ENCODE data around the gene PPFIA1. TPM values are rescaled to one million over a fixed set of nuclear protein-coding genes. Genes with fewer than 3 reads are reported as not detected.

PPFIA1 gene
- total RNA-seq, 1 experiment from 2014 or later: 75.1 TPM

DNA sequence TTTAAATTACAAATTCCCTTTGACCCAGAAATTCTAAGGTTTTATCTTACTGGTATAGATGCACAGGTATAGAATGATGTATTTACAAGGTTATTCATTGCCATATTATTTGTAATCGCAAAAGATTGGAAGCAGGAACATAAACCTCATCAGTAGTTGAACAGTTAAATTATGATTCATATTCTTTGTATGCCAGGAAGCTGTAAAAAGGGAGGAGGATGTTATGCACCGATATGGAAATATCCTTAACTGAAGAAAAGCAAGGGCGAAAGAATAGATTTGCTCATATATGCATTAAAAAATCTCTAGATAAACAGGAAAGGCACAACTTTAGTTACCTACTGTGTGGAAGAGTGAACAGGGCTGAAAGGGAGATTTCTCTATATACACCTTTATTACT is 36.7 kb downstream of the PPFIA1 start (continued):
- TF ChIP-seq NR1H2 (CRISPR knock-in tag; IDR thresholded peaks at IDR 0.05) (no peak), GTF2I (CRISPR knock-in tag; conservative IDR thresholded peaks at IDR 0.05) (no peak), CREM (CRISPR knock-in tag; IDR thresholded peaks at IDR 0.05) (no peak), ZBTB21 (CRISPR knock-in tag; IDR thresholded peaks at IDR 0.05; ENCODE audit: borderline replicate concordance) (no peak), ZNF121 (CRISPR knock-in tag; IDR thresholded peaks at IDR 0.05) (no peak)
- TF ChIP-seq, protein P1, sequence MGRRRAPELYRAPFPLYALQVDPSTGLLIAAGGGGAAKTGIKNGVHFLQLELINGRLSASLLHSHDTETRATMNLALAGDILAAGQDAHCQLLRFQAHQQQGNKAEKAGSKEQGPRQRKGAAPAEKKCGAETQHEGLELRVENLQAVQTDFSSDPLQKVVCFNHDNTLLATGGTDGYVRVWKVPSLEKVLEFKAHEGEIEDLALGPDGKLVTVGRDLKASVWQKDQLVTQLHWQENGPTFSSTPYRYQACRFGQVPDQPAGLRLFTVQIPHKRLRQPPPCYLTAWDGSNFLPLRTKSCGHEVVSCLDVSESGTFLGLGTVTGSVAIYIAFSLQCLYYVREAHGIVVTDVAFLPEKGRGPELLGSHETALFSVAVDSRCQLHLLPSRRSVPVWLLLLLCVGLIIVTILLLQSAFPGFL (CRISPR knock-in tag; IDR thresholded peaks at IDR 0.05; ENCODE audit: borderline replicate concordance): no peak
- TF ChIP-seq, protein P2, sequence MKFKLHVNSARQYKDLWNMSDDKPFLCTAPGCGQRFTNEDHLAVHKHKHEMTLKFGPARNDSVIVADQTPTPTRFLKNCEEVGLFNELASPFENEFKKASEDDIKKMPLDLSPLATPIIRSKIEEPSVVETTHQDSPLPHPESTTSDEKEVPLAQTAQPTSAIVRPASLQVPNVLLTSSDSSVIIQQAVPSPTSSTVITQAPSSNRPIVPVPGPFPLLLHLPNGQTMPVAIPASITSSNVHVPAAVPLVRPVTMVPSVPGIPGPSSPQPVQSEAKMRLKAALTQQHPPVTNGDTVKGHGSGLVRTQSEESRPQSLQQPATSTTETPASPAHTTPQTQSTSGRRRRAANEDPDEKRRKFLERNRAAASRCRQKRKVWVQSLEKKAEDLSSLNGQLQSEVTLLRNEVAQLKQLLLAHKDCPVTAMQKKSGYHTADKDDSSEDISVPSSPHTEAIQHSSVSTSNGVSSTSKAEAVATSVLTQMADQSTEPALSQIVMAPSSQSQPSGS (CRISPR knock-in tag; IDR thresholded peaks at IDR 0.05; ENCODE audit: borderline replicate concordance, low read depth): no peak
- TF ChIP-seq, protein P3, sequence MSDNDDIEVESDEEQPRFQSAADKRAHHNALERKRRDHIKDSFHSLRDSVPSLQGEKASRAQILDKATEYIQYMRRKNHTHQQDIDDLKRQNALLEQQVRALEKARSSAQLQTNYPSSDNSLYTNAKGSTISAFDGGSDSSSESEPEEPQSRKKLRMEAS (CRISPR knock-in tag; IDR thresholded peaks at IDR 0.05): no peak
- TF ChIP-seq, protein P4, sequence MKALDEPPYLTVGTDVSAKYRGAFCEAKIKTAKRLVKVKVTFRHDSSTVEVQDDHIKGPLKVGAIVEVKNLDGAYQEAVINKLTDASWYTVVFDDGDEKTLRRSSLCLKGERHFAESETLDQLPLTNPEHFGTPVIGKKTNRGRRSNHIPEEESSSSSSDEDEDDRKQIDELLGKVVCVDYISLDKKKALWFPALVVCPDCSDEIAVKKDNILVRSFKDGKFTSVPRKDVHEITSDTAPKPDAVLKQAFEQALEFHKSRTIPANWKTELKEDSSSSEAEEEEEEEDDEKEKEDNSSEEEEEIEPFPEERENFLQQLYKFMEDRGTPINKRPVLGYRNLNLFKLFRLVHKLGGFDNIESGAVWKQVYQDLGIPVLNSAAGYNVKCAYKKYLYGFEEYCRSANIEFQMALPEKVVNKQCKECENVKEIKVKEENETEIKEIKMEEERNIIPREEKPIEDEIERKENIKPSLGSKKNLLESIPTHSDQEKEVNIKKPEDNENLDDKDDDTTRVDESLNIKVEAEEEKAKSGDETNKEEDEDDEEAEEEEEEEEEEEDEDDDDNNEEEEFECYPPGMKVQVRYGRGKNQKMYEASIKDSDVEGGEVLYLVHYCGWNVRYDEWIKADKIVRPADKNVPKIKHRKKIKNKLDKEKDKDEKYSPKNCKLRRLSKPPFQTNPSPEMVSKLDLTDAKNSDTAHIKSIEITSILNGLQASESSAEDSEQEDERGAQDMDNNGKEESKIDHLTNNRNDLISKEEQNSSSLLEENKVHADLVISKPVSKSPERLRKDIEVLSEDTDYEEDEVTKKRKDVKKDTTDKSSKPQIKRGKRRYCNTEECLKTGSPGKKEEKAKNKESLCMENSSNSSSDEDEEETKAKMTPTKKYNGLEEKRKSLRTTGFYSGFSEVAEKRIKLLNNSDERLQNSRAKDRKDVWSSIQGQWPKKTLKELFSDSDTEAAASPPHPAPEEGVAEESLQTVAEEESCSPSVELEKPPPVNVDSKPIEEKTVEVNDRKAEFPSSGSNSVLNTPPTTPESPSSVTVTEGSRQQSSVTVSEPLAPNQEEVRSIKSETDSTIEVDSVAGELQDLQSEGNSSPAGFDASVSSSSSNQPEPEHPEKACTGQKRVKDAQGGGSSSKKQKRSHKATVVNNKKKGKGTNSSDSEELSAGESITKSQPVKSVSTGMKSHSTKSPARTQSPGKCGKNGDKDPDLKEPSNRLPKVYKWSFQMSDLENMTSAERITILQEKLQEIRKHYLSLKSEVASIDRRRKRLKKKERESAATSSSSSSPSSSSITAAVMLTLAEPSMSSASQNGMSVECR (CRISPR knock-in tag; IDR thresholded peaks at IDR 0.05; ENCODE audit: borderline replicate concordance): no peak

DNA sequence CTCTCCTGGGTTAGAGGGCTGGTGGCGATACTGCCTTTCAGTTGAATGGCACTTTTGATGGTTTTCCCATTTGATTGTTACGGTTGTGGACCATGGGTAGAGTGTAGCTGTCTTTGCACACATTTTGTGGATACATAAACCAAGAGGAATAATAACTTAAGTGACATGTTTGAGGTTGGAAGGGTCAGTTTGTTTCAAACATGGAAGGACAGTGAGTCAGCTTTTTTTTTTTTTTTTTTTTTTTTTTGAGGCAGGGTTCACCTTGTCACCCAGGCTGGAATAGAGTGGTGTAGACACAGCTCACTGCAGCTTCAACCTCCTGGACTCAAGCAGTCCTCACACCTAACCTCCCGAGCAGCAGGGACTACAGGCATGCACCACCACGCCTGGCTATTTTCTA is 41.1 kb downstream of the PPFIA1 start:
- H3K9me3 Mint-ChIP-seq: no peaks in the 10 kb centered on the region
- no peak for TF ChIP-seq OVOL2 (CRISPR knock-in tag; IDR thresholded peaks at IDR 0.05; ENCODE audit: borderline replicate concordance)
- TF ChIP-seq NFE2L1 (CRISPR knock-in tag; IDR thresholded peaks at IDR 0.05): peak; percentile 89
- peak overlapping the region; percentile 41 for H3K4me3 Mint-ChIP-seq
- ChIA-PET POLR2A (interaction anchor here (0.6 kb wide), 1 partner anchor 40 kb away, joined by 5 read pairs; no protein-coding TSS in a partner anchor), CTCF (interaction anchor here (0.6 to 2.0 kb wide), 5 partner anchors 8 to 872 kb away, joined by 3 to 6 read pairs (median 5); no protein-coding TSS in a partner anchor)
- H3K27ac Mint-ChIP-seq: peak overlapping the region; percentile 99
- H3K4me1 Mint-ChIP-seq: peaks cover 48% of the 10 kb centered on the region
- ATAC-seq: no peak
- peaks cover 23% of the 10 kb centered on the region for H3K36me3 Mint-ChIP-seq
- DNase-seq (ENCODE audit: low spot score): no peak
- H3K27me3 Mint-ChIP-seq (ENCODE audit: low read depth): no peaks in the 10 kb centered on the region

DNA sequence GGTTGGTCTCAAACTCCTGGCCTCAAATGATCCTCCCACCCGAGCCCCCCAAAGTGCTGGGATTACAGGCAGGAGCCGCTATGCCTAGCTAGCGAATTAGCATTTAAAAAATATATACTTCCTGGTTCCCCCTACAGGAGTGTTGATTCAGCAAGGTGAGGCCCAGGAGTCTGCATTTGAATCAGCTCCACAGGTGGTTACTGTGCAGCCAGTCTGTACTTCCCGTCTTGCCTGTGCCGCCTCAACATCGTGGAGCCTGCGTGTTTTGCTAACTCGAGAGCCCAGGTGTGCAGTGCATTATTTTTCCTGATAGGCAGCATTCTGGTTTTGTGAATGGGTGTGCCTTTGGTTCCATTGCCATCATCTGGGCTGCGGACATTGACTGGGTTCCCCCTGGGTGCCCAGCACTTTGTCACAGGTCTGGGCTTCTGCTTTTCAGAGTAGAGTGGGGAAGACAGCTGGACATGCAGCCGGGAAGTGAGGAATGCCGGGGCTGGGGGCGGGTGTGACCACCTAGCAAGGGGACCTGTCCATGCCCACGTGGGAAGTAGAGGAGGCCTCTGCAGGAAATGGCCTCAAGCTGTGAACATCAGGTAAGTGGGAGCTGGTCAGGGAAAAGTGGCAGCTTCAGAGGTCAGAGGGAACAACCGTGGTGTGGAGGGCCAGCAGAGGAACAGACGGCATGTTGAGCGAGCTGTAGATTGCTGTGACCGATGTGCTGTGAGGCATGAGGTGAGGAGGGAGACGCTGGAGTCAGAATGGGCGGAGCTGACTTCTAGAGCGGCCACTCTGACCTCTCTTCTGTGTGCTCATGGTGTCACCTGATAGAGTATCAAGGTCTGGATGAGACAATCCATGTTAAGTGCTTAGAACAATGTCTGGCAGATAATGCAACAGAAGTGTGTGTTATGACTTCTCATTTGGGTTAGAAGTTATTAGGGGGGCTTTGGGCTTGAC is 42.2 kb downstream of the PPFIA1 start:
- ChIA-PET POLR2A (no interaction called here), CTCF (interaction anchor here (1.0 to 1.4 kb wide), 4 partner anchors 9 to 45 kb away, joined by 3 to 6 read pairs (median 4); no protein-coding TSS in a partner anchor)
- Mint-ChIP-seq H3K4me1 (peaks cover 48% of the 10 kb centered on the region), H3K4me3 (peak overlapping the region; percentile 15), H3K27ac (peak overlapping the region; percentile 94), H3K36me3 (peaks cover 18% of the 10 kb centered on the region), H3K27me3 (ENCODE audit: low read depth) (no peaks in the 10 kb centered on the region), H3K9me3 (no peaks in the 10 kb centered on the region)
- ATAC-seq (peak; percentile 72), DNase-seq (ENCODE audit: low spot score) (peak; percentile 30)
- TF ChIP-seq FOXJ3 (CRISPR knock-in tag; IDR thresholded peaks at IDR 0.05; ENCODE audit: borderline replicate concordance) (no peak), SP1 (CRISPR knock-in tag; conservative IDR thresholded peaks at IDR 0.05) (0 out of 2 replicates have a peak, but pooled peaks have one; percentile 19), SMAD3 (CRISPR knock-in tag; IDR thresholded peaks at IDR 0.05; ENCODE audit: borderline replicate concordance) (no peak)
- TF ChIP-seq, protein P3 (CRISPR knock-in tag; IDR thresholded peaks at IDR 0.05): 0 out of 2 replicates have a peak, but pooled peaks have one; percentile 25
- TF ChIP-seq, protein P5, sequence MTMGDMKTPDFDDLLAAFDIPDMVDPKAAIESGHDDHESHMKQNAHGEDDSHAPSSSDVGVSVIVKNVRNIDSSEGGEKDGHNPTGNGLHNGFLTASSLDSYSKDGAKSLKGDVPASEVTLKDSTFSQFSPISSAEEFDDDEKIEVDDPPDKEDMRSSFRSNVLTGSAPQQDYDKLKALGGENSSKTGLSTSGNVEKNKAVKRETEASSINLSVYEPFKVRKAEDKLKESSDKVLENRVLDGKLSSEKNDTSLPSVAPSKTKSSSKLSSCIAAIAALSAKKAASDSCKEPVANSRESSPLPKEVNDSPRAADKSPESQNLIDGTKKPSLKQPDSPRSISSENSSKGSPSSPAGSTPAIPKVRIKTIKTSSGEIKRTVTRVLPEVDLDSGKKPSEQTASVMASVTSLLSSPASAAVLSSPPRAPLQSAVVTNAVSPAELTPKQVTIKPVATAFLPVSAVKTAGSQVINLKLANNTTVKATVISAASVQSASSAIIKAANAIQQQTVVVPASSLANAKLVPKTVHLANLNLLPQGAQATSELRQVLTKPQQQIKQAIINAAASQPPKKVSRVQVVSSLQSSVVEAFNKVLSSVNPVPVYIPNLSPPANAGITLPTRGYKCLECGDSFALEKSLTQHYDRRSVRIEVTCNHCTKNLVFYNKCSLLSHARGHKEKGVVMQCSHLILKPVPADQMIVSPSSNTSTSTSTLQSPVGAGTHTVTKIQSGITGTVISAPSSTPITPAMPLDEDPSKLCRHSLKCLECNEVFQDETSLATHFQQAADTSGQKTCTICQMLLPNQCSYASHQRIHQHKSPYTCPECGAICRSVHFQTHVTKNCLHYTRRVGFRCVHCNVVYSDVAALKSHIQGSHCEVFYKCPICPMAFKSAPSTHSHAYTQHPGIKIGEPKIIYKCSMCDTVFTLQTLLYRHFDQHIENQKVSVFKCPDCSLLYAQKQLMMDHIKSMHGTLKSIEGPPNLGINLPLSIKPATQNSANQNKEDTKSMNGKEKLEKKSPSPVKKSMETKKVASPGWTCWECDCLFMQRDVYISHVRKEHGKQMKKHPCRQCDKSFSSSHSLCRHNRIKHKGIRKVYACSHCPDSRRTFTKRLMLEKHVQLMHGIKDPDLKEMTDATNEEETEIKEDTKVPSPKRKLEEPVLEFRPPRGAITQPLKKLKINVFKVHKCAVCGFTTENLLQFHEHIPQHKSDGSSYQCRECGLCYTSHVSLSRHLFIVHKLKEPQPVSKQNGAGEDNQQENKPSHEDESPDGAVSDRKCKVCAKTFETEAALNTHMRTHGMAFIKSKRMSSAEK (CRISPR knock-in tag; IDR thresholded peaks at IDR 0.05; ENCODE audit: borderline replicate concordance): no peak

Data from WTC11 (cell line).